Sciatic nerve (tissue), 2 donors: ENCODE measurements around the gene PPP1R1C. TPM values are rescaled to one million over a fixed set of nuclear protein-coding genes. Genes with fewer than 3 reads are reported as not detected.
"Not testable (repeated sequence)": the region's sequence is repeated elsewhere in the genome, so short reads cannot be mapped to it uniquely, and the experiment has no call there.

ENCODE experiments used
- ATAC-seq: fragments of 200-7000 bp; cut with Tn5 transposase; one replicate; pipeline ENCODE4 v1.9.1; 2020; ENCODE audit warnings: mild to moderate bottlenecking, moderate library complexity
- DNase-seq: peaks from one replicate; pipeline ENCODE4 v3.0.0-alpha.2; 2020; ENCODE audit warnings: low spot score
- intact Hi-C: fragments of 100-400 bp; cut with DNase I; formaldehyde crosslinking; loops from one replicate; pipeline ENCODE4 v1.14.2; 2022
- total RNA-seq: library from RNA; stranded (reverse); fragmentation: NEBNext Ultra II Directional; extraction: Animal tissue kit (Norgen Biotek cat#: 25700); gene quantifications from one replicate; pipeline ENCODE4 v1.2.1, GENCODE V29; 2021
- donor health status: DM: no; HTN: no; CAD: no.
- donor health status: DM: no; HTN: no; CAD: no.

PPP1R1C gene
- total RNA-seq, 1 donor from 2014 or later: 18.1 TPM

- ATAC-seq (no peak), DNase-seq (no peak)
- intact Hi-C loops: no loop called here
Observed at GRCh38 chr2:181998891-181999654, 13.4 kb downstream of the PPP1R1C start.

DNA sequence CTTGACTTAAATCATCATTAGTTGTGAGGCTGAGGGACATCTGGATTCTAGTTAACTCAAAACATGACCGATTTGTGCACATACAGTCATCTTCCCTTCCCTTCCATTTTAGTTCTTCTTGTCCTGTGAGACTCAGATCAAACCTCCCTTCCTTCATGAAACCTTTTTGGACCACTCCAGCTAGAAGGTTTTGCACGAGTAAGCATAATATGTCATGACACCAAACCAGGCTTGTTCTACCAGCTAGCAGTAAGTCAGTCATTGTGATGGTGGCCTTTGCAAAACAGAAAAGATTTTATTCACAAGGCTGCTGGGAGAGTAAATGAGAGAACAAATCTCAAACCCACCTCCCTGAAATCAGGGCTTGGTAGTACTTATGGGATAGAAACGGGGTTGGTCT lies 14.3 kb downstream of the PPP1R1C start:
- ATAC-seq (no peak), DNase-seq (no peak)
- intact Hi-C loops: no loop called here

DNA sequence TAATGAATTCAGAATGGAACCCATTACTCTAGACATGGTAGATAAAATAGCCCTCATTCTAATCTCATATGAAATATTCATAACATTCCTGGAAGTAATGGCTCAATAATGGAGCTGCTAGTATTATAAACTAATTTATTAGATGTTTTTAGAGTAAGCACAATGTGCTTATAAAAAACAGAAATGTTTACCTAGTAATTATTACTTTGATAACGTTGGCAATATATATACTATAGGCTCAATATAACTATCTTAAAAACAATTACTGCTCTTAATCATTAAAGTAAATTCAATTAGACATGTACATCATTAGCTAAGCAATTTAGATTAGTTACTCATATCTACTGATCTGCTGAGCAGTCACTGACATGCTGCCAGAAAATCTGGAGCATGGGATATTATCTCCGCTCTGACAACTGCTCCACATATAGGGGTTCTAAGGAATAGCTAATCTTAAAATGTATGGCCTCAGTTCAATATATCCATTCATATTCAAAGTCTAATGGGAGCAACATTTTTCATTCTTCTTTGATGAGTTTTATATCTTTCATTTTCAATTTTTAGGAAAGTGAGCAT lies 19.4 kb downstream of the PPP1R1C start:
- ATAC-seq (no peak), DNase-seq (no peak)
- intact Hi-C loops: no loop called here

- ATAC-seq: no peak
- DNase-seq: no peak
- intact Hi-C loops: no loop called here
Observed at GRCh38 chr2:182006595-182007341, 21.1 kb downstream of the PPP1R1C start.

DNA sequence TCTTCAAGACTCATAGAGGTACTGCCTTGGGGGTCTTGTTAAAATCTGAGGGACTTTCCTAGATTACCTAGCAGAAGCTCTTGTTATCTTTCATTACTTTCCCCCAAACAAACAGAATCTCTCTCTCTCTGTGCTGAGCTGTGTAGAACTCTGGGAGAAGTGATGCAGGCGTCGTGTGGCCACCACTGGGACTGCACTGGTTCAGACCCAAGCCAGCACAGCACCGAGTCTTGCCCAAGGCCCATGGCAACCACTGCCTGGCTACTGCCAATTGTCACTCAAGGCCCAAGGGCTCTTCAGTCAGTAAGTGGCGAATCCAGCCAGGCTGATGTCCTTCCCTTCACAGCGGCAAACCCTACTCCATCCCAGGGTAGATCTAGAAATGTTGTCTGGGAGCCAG lies 28.6 kb downstream of the PPP1R1C start:
- ATAC-seq (no peak), DNase-seq (no peak)
- intact Hi-C loops: no loop called here

DNA sequence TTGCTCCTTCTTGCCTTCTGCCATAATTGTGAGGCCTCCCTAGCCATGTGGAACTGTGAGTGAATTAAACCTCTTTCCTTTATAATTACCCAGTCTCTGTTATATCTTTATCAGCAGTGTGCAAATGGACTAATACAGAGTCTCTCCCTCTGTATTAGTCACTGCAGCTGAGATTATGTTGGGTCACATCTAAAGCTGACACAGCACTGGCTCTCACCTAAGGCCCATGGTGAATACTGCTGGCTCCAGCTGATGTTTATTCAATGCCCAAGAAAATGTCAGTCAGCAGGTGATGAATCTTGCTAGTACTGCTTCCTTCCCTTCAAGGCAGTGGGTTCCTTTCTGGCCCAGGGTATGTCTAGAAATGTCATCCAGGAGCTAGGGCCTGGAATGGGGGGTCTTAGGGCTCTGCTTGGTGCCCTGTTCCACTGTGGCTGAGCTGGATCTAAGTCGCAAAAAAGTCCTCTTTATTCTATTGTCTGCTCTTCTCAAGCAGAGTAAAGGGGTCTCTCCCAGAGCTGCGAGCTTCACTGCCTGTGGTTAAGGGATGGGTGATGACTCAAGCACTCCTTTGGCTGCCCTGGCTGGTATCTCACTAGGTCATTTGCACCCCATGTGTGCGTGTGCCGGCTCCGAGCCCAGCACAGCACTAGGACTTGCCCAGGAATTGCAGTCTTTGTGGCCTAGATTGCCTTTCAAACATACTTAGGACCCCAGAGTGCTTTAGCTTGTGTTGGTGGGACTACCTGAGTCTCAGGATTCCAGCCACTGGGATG lies 29.9 kb downstream of the PPP1R1C start:
- no peak for ATAC-seq
- intact Hi-C loops: no loop called here
- no peak for DNase-seq

DNA sequence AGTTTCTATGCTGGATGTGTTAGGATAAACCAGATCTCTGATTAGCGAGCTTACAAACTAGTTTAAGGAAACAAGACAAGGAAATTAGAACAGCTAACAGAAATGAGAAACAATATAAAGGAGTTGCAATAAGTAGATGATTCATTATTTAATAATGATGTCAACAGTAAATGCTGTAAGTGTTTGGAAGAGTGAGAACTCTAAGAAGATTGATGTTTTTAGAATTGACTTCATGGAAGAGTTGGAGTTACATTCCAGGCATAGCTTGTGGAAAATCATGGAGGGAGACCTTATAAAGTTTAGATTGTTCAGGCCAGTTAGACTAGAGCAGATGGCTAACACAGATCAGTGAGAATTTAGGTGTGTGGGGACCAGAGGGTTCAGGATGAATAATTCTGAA lies 32.6 kb downstream of the PPP1R1C start:
- intact Hi-C loops: no loop called here
- ATAC-seq (no peak), DNase-seq (no peak)

DNA sequence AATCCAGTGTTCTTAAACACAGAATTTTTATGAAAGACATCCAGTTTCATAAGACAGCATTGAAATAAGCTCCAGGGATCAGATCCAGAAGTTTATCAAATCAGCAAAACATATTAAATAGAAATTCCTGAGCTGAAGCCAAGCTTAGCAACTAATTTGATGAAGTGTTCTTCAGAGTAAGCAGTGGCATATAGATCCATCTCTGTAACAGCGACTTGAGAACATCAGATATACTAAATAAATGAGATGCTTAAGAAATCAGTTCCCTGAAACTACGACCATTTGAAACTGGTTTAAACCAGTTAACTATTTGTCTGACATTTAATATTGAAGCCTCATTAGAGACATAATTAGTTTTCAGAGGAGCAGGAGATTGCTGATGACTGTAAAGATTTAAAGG lies 34.1 kb downstream of the PPP1R1C start:
- ATAC-seq (no peak), DNase-seq (no peak)
- intact Hi-C loops: no loop called here

DNA sequence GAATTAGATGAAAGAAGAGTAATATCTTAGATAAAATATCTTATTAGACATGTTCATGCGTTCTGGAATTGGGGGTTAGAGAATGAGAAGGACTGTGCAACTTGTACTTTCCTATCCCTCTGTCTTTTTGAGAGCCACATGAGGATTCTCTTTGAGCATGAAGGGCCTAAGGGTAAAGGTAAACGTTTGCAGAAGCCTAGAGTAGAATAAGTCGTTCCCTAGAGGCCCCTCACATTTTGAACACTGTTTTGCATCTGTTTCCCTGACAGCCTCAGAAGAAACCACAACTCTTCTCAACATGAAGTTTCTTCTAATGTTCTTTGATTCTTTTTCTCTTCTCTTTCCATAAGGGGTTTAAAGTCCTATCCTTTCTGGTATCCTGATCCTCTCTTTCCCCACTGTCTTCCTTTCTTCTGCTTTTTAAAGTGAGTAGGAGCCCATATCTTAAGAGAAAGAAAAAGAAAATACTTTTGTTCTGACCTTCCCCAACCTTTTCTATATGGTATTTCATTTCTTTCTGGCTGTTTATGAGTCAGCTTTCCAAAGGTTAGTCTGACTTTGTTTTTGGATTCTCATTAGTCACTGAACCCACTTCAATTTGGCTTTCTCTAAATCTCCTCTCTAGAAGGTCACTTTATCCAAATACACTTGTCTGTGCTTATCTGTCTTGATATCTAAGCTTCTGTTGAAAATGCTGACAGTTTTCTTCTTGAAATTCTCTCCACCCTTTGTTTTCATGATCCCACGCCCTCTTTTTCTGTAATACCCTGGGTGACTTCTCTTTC lies 34.8 kb downstream of the PPP1R1C start:
- DNase-seq (no peak), ATAC-seq (no peak)
- intact Hi-C loops: no loop called here

DNA sequence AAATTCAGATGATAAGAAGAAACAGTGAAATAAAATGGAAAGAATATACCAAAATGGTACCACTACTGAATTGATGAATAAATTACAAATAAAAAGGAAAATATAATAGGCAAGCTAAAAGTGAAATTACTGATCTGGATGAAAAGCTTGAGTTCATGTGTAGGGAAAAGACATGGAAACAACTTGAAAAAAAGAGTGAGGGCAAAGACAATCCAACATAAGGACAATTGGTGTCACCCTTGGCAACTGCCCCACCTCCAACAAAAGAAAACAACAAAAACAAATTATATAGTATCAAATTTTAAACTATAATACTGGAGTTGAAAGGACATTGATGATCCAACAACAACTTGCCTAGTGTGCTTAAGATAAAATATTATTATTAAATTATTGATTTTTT lies 37.6 kb downstream of the PPP1R1C start:
- DNase-seq: no peak
- ATAC-seq: no peak
- intact Hi-C loops: no loop called here

GRCh38 chr2:182030875-182031274 lies 45.2 kb downstream of the PPP1R1C start:
- ATAC-seq, DNase-seq, intact Hi-C loops: not testable (repeated sequence)

- intact Hi-C loops: no loop called here
Observed at GRCh38 chr2:182031956-182032355, 46.3 kb downstream of the PPP1R1C start.

GRCh38 chr2:182033449-182033848 lies 47.8 kb downstream of the PPP1R1C start:
- intact Hi-C loops: no loop called here
- ATAC-seq (no peak), DNase-seq (no peak)

More at GRCh38 chr2:182031956-182032355, 46.3 kb downstream of the PPP1R1C start:
- ATAC-seq (no peak), DNase-seq (no peak)

- DNase-seq (no peak), ATAC-seq (peak; percentile 69)
- intact Hi-C loops: no loop called here
Observed at GRCh38 chr2:182038576-182038975, 52.9 kb downstream of the PPP1R1C start.

- intact Hi-C loops: no loop called here
- no peak for ATAC-seq
- DNase-seq: no peak
Observed at GRCh38 chr2:182043021-182043420, 57.4 kb downstream of the PPP1R1C start.

DNA sequence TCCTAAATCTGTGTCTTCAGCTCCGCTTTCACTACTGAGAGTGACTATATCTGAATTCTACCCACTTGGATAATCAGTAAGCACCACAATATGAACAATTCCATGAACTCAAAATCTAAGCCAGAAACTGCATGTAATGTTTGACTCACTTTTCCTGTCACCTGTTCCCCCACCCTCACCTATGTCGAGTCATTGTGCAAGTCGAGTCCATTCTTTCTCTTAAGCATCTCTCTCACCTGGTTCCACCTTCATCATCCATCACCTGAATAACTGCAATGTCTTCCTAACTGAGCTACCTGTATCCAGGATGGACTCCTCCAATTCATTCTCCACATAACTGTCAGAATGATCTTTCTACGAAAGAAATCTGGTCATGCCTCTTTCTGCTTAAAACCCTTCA lies 58.2 kb downstream of the PPP1R1C start:
- no peak for ATAC-seq
- no peak for DNase-seq
- intact Hi-C loops: no loop called here

GRCh38 chr2:182047544-182047943 lies 61.9 kb downstream of the PPP1R1C start:
- ATAC-seq (peak; percentile 34), DNase-seq (no peak)
- intact Hi-C loops: no loop called here

GRCh38 chr2:182048088-182048487 lies 62.4 kb downstream of the PPP1R1C start:
- DNase-seq: no peak
- intact Hi-C loops: no loop called here
- ATAC-seq: peak; percentile 50

DNA sequence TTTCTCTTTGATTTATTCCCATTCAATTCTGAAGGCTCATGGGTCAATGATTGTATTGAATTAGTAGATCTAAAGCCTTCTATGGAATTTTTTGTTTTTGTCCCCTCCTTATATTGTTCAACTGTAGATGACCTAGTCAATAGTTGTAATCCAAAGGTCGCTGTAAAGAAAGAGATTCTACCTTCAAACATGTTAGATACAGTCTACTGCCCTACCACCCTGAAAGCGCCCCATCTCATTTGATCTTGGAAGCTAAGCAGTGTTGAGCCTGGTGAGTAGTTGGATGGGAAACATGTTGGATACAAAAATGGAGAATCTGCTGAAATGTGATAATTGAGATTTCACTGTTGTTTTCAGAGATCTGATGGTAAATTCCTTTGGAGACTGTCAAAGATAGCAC lies 63.0 kb downstream of the PPP1R1C start:
- intact Hi-C loops: no loop called here
- DNase-seq: no peak

More for the DNA sequence above, 63.0 kb downstream of the PPP1R1C start:
- no peak for ATAC-seq
